OCI-LY1 (cell line): ENCODE results near the gene CCDC78.

Experiments
- EZH2 ChIP-seq: fragments of 200-600 bp; sonication (generic), shearing (Covaris generic); IDR thresholded peaks from 2 replicates; pipeline ENCODE4 v1.8.0; 2017; ENCODE audit warnings: borderline replicate concordance, mixed run types, mild to moderate bottlenecking, antibody characterized with exemption, low read length, moderate library complexity, mixed read lengths
- TF ChIP-seq, protein P1 (sequence below): fragments of 200-600 bp; sonication (generic), shearing (Covaris generic); IDR thresholded peaks from 2 replicates; pipeline ENCODE4 v1.5.1; 2017; ENCODE audit warnings: mild to moderate bottlenecking, antibody characterized with exemption, low read length, moderate library complexity, mixed read lengths

DNA sequence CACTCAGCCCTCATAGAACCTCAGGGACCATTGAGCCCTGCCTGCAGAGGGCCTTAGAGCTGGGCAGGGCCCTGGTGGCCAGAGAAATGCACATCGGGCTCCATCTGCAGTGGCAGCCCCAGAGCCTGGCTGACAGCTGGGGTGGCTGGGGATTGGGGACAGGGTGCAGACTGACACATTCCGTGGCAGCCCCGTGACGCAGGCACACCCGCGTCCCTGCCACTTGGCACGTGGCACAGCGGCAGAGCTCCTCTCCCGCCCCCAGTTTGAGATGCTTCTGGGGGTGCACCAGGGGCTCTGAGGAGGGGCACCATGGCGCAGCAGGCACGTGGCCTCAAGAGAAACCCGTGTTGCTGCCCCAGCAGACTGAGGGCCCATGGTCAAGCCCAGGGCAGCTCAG, 22.8 kb downstream of the CCDC78 start:
- TF ChIP-seq, protein P1, sequence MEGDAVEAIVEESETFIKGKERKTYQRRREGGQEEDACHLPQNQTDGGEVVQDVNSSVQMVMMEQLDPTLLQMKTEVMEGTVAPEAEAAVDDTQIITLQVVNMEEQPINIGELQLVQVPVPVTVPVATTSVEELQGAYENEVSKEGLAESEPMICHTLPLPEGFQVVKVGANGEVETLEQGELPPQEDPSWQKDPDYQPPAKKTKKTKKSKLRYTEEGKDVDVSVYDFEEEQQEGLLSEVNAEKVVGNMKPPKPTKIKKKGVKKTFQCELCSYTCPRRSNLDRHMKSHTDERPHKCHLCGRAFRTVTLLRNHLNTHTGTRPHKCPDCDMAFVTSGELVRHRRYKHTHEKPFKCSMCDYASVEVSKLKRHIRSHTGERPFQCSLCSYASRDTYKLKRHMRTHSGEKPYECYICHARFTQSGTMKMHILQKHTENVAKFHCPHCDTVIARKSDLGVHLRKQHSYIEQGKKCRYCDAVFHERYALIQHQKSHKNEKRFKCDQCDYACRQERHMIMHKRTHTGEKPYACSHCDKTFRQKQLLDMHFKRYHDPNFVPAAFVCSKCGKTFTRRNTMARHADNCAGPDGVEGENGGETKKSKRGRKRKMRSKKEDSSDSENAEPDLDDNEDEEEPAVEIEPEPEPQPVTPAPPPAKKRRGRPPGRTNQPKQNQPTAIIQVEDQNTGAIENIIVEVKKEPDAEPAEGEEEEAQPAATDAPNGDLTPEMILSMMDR = no peak
- no peak for TF ChIP-seq EZH2
